HEK293T (cell line): ENCODE results near the gene PET100.

Experiments used
- CTCF ChIA-PET: fragments of 350-600 bp; formaldehyde crosslinking; extraction: SDS; loops from one replicate; lab custom pipeline; 2021; ENCODE audit warnings: antibody characterized with exemption, inconsistent platforms; lab: Yijun Ruan, JAX
- POLR2A ChIA-PET: fragments of 350-600 bp; formaldehyde crosslinking; extraction: SDS; loops from one replicate; lab custom pipeline; 2020; ENCODE audit warnings: antibody characterized with exemption, inconsistent platforms; lab: Yijun Ruan, JAX
- DNase-seq: peaks from one replicate; pipeline ENCODE4 v3.0.0; 2012; ENCODE audit warnings: mixed read lengths; ENCODE audit errors: extremely low spot score
- ARNT ChIP-seq: fragments of 450-650 bp; IDR thresholded peaks from 2 replicates; pipeline ENCODE4 v1.6.1; 2017; ENCODE audit warnings: mild to moderate bottlenecking
- BHLHE40 ChIP-seq: fragments of 450-650 bp; IDR thresholded peaks from 2 replicates; pipeline ENCODE4 v1.6.1; 2016; ENCODE audit warnings: mild to moderate bottlenecking, moderate library complexity, borderline replicate concordance
- CTBP1 ChIP-seq: fragments of 450-650 bp; IDR thresholded peaks from 2 replicates; pipeline ENCODE4 v1.6.1; 2016; ENCODE audit warnings: borderline replicate concordance
- ELF4 ChIP-seq: fragments of 450-650 bp; IDR thresholded peaks from 2 replicates; pipeline ENCODE4 v1.6.1; 2017; ENCODE audit warnings: antibody characterized with exemption
- FOXA1 ChIP-seq: fragments of 450-650 bp; IDR thresholded peaks from 2 replicates; pipeline ENCODE4 v1.6.1; 2016; ENCODE audit warnings: mild to moderate bottlenecking
- FOXK2 ChIP-seq: fragments of 450-650 bp; IDR thresholded peaks from 2 replicates; pipeline ENCODE4 v1.6.1; 2016; ENCODE audit warnings: mild to moderate bottlenecking
- FOXM1 ChIP-seq: fragments of 450-650 bp; IDR thresholded peaks from 2 replicates; pipeline ENCODE4 v1.6.1; 2017; ENCODE audit warnings: mild to moderate bottlenecking, borderline replicate concordance
- HDGF ChIP-seq: fragments of 450-650 bp; IDR thresholded peaks from 2 replicates; pipeline ENCODE4 v1.6.1; 2017; ENCODE audit warnings: antibody characterized with exemption, borderline replicate concordance
- L3MBTL2 ChIP-seq: fragments of 450-650 bp; conservative IDR thresholded peaks from 2 replicates; pipeline ENCODE4 v1.6.1; 2016; ENCODE audit warnings: mild to moderate bottlenecking
- LEF1 ChIP-seq: fragments of 450-650 bp; IDR thresholded peaks from 2 replicates; pipeline ENCODE4 v1.6.1; 2017; ENCODE audit warnings: mild to moderate bottlenecking, borderline replicate concordance
- NFRKB ChIP-seq: fragments of 450-650 bp; IDR thresholded peaks from 2 replicates; pipeline ENCODE4 v1.6.1; 2016; ENCODE audit warnings: mild to moderate bottlenecking, moderate library complexity
- SP1 ChIP-seq: fragments of 450-650 bp; IDR thresholded peaks from 2 replicates; pipeline ENCODE4 v1.6.1; 2017
- SUZ12 ChIP-seq: fragments of 450-650 bp; IDR thresholded peaks from 2 replicates; pipeline ENCODE4 v1.6.1; 2016; ENCODE audit warnings: mild to moderate bottlenecking
- TARDBP ChIP-seq: fragments of 450-650 bp; IDR thresholded peaks from 2 replicates; pipeline ENCODE4 v1.6.1; 2016
- ZNF384 ChIP-seq: fragments of 450-650 bp; IDR thresholded peaks from 2 replicates; pipeline ENCODE4 v1.6.1; 2016
- TF ChIP-seq, protein P1 (sequence below): fragments of 450-650 bp; IDR thresholded peaks from 2 replicates; pipeline ENCODE4 v1.6.1; 2016

The PET100 gene

DNA sequence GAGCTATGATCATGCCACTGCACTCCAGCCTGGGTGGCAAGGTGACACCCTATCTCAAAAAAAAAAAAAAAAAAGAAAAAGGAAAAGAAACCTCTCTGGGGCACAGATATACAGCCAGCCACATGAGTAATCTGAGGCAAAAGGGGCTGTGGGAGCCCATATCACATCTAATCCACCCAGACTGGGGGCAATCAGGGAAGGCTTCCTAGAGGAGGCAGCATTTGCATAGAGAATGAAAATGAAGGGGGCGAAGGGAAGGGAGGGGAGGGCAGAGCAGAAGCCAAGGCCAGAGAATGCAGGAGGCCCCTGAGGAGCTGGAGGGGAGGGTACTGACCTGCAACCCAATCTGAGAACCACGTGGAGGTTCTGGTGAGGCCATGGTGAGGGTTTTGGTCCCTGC, 20.6 kb downstream of the PET100 start:
- POLR2A ChIA-PET, result no interaction called here
- TF ChIP-seq ZNF384, result no peak
- no peak for TF ChIP-seq SUZ12
- no peak for TF ChIP-seq LEF1
- TF ChIP-seq L3MBTL2, result no peak
- TF ChIP-seq SP1, result no peak
- no peak for TF ChIP-seq FOXM1
- TF ChIP-seq CTBP1, result no peak
- no peak for TF ChIP-seq TARDBP
- TF ChIP-seq NFRKB, result no peak
- TF ChIP-seq BHLHE40, result no peak
- no peak for TF ChIP-seq FOXA1
- TF ChIP-seq FOXK2, result no peak
- TF ChIP-seq, protein P1, sequence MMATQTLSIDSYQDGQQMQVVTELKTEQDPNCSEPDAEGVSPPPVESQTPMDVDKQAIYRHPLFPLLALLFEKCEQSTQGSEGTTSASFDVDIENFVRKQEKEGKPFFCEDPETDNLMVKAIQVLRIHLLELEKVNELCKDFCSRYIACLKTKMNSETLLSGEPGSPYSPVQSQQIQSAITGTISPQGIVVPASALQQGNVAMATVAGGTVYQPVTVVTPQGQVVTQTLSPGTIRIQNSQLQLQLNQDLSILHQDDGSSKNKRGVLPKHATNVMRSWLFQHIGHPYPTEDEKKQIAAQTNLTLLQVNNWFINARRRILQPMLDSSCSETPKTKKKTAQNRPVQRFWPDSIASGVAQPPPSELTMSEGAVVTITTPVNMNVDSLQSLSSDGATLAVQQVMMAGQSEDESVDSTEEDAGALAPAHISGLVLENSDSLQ, result no peak
- no peak for TF ChIP-seq ARNT
- TF ChIP-seq ELF4, result no peak
- no peak for TF ChIP-seq HDGF
- no peak for DNase-seq
- CTCF ChIA-PET, result no interaction called here

DNA sequence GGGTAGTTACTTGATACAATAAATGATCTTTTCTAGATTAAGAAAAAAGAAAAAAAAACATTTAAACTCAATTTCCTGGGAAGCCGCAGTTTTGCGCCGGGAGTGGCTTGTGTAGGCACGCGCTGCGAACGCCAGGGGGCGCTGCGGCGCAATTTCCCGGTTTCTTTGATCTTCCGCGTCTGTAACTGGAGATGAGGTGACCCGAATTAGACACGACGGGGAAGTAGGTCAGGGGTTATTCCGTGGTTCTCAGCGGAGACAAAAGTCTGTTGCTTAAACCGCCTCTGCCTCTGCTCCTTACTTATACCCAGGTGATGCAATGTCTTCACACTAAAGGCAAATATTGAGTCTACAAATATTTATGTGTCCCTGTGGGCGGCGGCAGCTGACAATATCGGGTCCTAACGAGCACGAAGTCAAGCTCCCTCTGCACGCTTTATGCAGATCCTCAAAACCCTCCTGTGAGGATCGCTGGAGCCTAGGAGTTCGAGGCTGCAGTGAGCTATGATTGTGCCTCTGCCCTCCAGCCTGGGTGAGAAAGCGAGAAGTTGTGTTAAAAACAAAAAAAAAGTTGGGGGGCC, 22.6 kb downstream of the PET100 start:
- ChIA-PET CTCF (interaction anchor here (0.6 to 2.3 kb wide), 5 partner anchors 9 to 512 kb away, joined by 3 to 8 read pairs (median 4); partner anchors contain the start of gene TRAPPC5), POLR2A (interaction anchor here (1.5 kb wide), 1 partner anchor 23 kb away, joined by 4 read pairs; the partner anchor contains the start of genes PET100 and XAB2)

DNA sequence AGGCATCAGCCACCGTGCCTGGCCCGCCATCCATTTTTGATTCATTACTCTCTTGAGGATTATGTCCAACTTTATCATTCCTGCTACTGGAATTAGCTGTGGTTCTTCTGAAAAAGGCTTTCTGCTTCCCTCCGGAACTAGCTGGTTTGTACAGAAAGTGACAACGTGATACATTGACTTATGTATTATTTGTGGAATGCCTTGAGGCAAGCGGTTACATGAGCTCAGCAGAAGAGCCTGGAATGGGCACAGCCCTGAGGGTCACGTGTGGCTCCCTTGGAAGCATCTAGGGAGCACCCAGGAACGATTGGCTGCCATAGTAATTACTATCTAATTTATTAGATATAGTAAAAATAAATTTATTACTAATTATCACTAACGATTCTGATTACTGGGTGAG, 24.8 kb downstream of the PET100 start:
- no peak for DNase-seq
- CTCF ChIA-PET, result no interaction called here
- TF ChIP-seq TARDBP, result no peak
- no peak for TF ChIP-seq NFRKB
- TF ChIP-seq ELF4, result no peak
- TF ChIP-seq SP1, result no peak
- no peak for TF ChIP-seq SUZ12
- TF ChIP-seq L3MBTL2, result no peak
- TF ChIP-seq ZNF384, result no peak
- no peak for TF ChIP-seq CTBP1
- no peak for TF ChIP-seq HDGF
- TF ChIP-seq ARNT, result no peak
- no peak for TF ChIP-seq FOXM1
- no peak for TF ChIP-seq FOXK2
- TF ChIP-seq FOXA1, result no peak
- no peak for TF ChIP-seq LEF1
- TF ChIP-seq, protein P1, result no peak
- POLR2A ChIA-PET, result interaction anchor here (1.5 kb wide), 1 partner anchor 26 kb away, joined by 4 read pairs; the partner anchor contains the start of gene TRAPPC5

More for the DNA sequence above, 22.6 kb downstream of the PET100 start:
- peak; percentile 84 for DNase-seq
- TF ChIP-seq L3MBTL2, result peak; percentile 80
- peak; percentile 91 for TF ChIP-seq LEF1
- no peak for TF ChIP-seq ARNT

DNA sequence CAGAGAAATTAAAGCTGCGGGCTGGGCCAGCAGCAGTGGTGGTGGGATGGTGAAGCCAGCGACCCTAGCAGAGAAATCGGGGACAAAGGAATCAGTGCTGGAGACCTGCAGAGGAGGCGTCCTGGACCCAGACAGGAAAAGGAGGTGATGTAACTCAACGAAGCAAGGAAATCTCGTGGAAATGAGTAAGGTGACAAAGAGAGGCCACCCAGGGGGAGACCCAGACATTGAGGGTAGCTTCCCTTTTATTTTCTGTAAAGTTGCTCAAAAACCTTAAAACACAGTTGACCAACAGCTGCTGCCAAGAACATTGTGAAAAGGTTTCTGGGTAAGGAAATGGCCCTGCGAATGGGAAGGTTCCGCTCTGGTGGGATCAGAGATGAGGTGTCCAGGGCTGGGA, 26.0 kb downstream of the PET100 start:
- no peak for DNase-seq
- ChIA-PET POLR2A (no interaction called here), CTCF (interaction anchor here (0.7 kb wide), 1 partner anchor 12 kb away, joined by 3 read pairs; no protein-coding TSS in a partner anchor)
- no peak for TF ChIP-seq BHLHE40
- no peak for TF ChIP-seq L3MBTL2
- no peak for TF ChIP-seq LEF1
- TF ChIP-seq FOXM1, result no peak
- TF ChIP-seq FOXA1, result no peak
- no peak for TF ChIP-seq FOXK2
- TF ChIP-seq SUZ12, result no peak
- no peak for TF ChIP-seq HDGF
- no peak for TF ChIP-seq ZNF384
- no peak for TF ChIP-seq ELF4
- TF ChIP-seq CTBP1, result no peak
- TF ChIP-seq SP1, result no peak
- no peak for TF ChIP-seq TARDBP

DNA sequence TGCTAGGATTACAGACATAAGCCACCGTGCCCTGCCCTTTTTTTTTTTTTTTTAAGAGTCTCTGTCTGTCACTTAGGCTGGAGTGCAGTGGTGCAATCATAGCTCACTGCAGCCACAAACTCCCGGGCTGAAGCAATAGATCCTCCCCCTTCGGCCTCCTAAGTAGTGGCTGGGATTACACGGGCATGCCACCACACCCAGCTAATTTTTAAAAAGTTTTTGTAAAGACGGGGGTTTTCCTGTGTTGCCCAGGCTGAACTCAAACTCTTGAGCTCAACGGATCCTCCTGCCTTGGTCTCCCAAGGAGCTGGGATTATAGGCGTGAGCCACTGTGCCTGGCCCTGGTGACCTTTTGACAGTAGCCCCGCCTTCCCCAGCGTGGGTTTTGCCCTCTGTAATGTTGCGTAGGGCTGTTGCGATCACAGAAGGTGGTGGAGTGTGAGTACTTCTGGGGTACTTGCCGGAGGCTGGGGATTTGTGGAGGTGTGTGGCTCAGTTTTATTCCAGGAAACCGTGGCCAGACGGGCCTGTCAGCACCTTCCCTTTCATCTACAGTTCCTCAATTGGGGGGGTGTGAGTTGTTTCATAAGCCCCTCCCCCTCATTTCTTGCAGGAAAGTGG, 27.6 kb downstream of the PET100 start:
- ChIA-PET POLR2A (interaction anchor here (1.6 kb wide), 1 partner anchor 24 kb away, joined by 5 read pairs; the partner anchor contains the start of gene TRAPPC5), CTCF (interaction anchor here (0.6 kb wide), 1 partner anchor 20 kb away, joined by 3 read pairs; the partner anchor contains the start of gene MCEMP1)
- no peak for DNase-seq
- no peak for TF ChIP-seq ARNT
- TF ChIP-seq SUZ12, result no peak
- TF ChIP-seq, protein P1, result peak; percentile 14; the same call in 1 of the 2 replicates
- TF ChIP-seq NFRKB, result no peak
- no peak for TF ChIP-seq TARDBP
- no peak for TF ChIP-seq FOXK2

DNA sequence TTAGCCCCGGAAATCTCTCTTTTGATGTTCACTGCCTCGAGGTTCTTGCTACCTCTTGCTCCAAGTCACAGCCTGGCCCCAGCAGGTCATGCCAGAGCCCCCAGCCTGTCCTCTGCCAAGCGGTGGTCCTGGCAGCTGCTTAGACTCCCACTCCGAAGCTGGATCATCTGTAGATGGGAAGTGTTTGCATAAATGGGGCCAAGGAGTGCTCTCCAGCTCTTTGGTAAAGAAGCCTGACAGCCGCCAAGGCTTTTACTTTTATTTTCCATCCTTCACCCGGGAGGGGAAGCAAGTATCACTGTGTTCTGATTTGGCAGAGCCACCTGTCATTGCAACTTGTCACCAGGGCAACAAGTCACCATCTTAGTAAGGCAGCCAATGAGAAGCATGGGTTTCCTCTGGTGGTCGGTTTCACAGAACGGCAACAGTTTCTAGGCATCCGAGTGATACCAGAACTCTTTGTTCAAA, 28.7 kb downstream of the PET100 start:
- CTCF ChIA-PET, result no interaction called here
- DNase-seq, result no peak
- TF ChIP-seq CTBP1 (no peak), SP1 (no peak)
- TF ChIP-seq, protein P1, result peak; percentile 84
- POLR2A ChIA-PET, result interaction anchor here (1.6 kb wide), 1 partner anchor 23 kb away, joined by 5 read pairs; the partner anchor contains the start of gene TRAPPC5
